Measurements from ENCODE around the gene PRKD1. TPM values are rescaled to one million over a fixed set of nuclear protein-coding genes. Genes with fewer than 3 reads are reported as not detected.

Gene PRKD1
- total RNA-seq, 1 experiment from 2014 or later, result not detected

- no peak overlapping the region for H3K27ac ChIP-seq (ENCODE audit: low read depth, low read length)
- intact Hi-C loops (cut with micrococcal nuclease), result no loop called here
- no peaks in the 10 kb centered on the region for H3K27me3 ChIP-seq (ENCODE audit: insufficient read depth, low read length)
- no peak overlapping the region for H2AFZ ChIP-seq (ENCODE audit: low read depth, low read length, poor library complexity, severe bottlenecking)
- BruUV-seq (replicated peaks), result no TSS peak
- H3K36me3 ChIP-seq (ENCODE audit: control insufficient read depth in 1 of 2, insufficient read depth in 2 of 2, low read length in 2 of 2), result no peaks in the 10 kb centered on the region
- H3K4me1 ChIP-seq (ENCODE audit: control insufficient read depth in 1 of 2, insufficient read depth in 2 of 2, low read length in 2 of 2), result no peaks in the 10 kb centered on the region
- no peaks in the 10 kb centered on the region for H3K9me2 ChIP-seq (ENCODE audit: insufficient read depth)
- POLR2A ChIA-PET, result no interaction called here
- H3K9me3 ChIP-seq (ENCODE audit: control insufficient read depth in 1 of 2, insufficient read depth in 1 of 2, low read depth in 1 of 2, low read length in 2 of 2), result peaks cover 3 to 6% of the 10 kb centered on the region in 2 experiments; a peak in 1 of 4 replicates
- no peaks in the 10 kb centered on the region for H4K20me1 ChIP-seq (ENCODE audit: insufficient read depth)
- no peak for DNase-seq (ENCODE audit: low read depth, low spot score)
- CTCF ChIA-PET, result no interaction called here
- TF ChIP-seq SIN3A (IDR thresholded peaks at IDR 0.05; ENCODE audit: low read depth), result no peak
- TF ChIP-seq MAX (IDR thresholded peaks at IDR 0.05), result no peak
- TF ChIP-seq RAD21 (IDR thresholded peaks at IDR 0.05; ENCODE audit: low read depth), result no peak
- no peak for TF ChIP-seq TCF7L2 (IDR thresholded peaks at IDR 0.05; ENCODE audit: borderline replicate concordance, extremely low read depth, insufficient read depth, insufficient read length)
- TF ChIP-seq CEBPB (IDR thresholded peaks at IDR 0.05; ENCODE audit: low read depth), result no peak
- TF ChIP-seq POLR2A (IDR thresholded peaks at IDR 0.05; ENCODE audit: borderline replicate concordance, extremely low read depth, insufficient read depth, insufficient read length), result no peak
- TF ChIP-seq CTCF (IDR thresholded peaks at IDR 0.05 in 2 of 3, conservative IDR thresholded peaks at IDR 0.05 in 1 of 3; ENCODE audit: borderline replicate concordance in 1 of 3, insufficient read depth in 1 of 3, low read depth in 2 of 3, low read length in 2 of 3), result no peak
- no peak for TF ChIP-seq ATF3 (IDR thresholded peaks at IDR 0.05)
- no peak for TF ChIP-seq ZNF274 (IDR thresholded peaks at IDR 0.05; ENCODE audit: low read depth, low read length)
- no peak for TF ChIP-seq FOSL1 (IDR thresholded peaks at IDR 0.05; ENCODE audit: low read depth)
- TF ChIP-seq JUND (IDR thresholded peaks at IDR 0.05), result no peak
- no peak for TF ChIP-seq EGR1 (IDR thresholded peaks at IDR 0.05; ENCODE audit: low read depth)
- TF ChIP-seq ZFX (IDR thresholded peaks at IDR 0.05), result no peak
- no peak for TF ChIP-seq ZBTB33 (IDR thresholded peaks at IDR 0.05; ENCODE audit: extremely low read depth, insufficient replicate concordance, low read length)
- TF ChIP-seq EZH2 (IDR thresholded peaks at IDR 0.05), result no peak
- TF ChIP-seq SRF (IDR thresholded peaks at IDR 0.05; ENCODE audit: low read depth), result no peak
- no peak for TF ChIP-seq ELF1 (IDR thresholded peaks at IDR 0.05; ENCODE audit: borderline replicate concordance, low read depth)
- no peak for TF ChIP-seq CBX3 (IDR thresholded peaks at IDR 0.05; ENCODE audit: low read depth)
- TF ChIP-seq SP1 (IDR thresholded peaks at IDR 0.05; ENCODE audit: low read depth), result no peak
- no peak for TF ChIP-seq EZH2phosphoT487 (IDR thresholded peaks at IDR 0.05; ENCODE audit: borderline replicate concordance)
- no peaks in the 10 kb centered on the region for H3K79me2 ChIP-seq (ENCODE audit: insufficient read depth, low read length)
- no peak overlapping the region for H3K4me2 ChIP-seq (ENCODE audit: low read length)
- H3K4me3 ChIP-seq (replicated peaks in 1 of 2; ENCODE audit: low read depth in 1 of 2, low read length in 2 of 2), result no peak overlapping the region
- ATAC-seq, result no peak
- RAD21 ChIA-PET (ENCODE audit: low non-redundant PET in 1 of 2, low total read pairs in 2 of 2, uncharacterized antibody in 2 of 2, unreplicated experiment in 2 of 2), result no interaction called here
- no peak overlapping the region for H3K9ac ChIP-seq (ENCODE audit: low read length)
Observed at GRCh38 chr14:29971101-29971500, 43.5 kb upstream of the PRKD1 start.

Data from HCT116 (cell line).